ENCODE results near the gene PGPEP1.
"Not testable (repeated sequence)": the region's sequence is repeated elsewhere in the genome, so short reads cannot be mapped to it uniquely, and the experiment has no call there.

PGPEP1 gene

DNA sequence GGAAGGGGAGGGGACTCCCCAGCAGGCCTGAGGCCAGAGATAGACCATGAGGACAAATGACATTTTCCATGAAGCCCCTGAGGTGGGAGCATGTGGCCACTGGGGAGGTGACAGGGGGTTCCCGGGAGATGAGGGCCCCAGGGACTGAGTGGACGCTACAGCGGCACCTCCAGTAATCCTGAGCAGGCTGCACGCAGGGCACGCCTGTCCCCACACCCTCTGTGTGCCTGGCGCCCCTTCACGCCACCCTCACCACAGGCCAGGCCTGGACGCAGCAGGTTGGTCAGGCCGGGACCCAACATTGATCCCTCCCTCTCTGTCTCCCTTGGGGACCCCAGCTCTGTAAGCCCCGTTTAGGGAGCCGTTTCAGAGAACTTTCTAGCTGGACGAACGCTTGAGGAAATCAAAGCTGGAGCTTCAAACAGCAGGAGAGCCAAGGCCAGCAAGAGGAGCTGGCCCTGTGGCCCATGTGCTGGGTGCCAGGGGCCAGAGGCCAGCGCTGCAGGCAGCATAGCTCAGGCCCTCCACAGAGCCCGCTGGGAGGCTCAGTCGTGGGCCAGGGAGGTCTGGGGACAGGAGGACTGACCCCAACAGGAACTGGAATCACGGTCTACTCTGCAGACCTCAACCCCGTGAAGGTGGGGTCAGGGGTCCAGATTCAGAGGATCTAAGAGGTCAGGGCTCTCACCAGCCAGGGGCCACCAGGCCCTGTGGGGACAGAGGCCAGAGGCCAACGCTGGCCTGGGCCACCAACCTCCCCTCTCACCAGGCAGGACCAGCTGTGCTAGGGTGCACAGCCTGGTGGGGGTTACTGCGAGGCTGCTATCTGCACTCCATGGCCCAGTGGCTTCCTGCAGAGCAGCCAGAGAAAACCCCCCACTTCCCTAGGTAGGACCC is 32.1 kb upstream of the PGPEP1 start:
- in situ Hi-C loops (cut with MboI; ENCODE audit: low sequenced_read_pairs): no loop called here

DNA sequence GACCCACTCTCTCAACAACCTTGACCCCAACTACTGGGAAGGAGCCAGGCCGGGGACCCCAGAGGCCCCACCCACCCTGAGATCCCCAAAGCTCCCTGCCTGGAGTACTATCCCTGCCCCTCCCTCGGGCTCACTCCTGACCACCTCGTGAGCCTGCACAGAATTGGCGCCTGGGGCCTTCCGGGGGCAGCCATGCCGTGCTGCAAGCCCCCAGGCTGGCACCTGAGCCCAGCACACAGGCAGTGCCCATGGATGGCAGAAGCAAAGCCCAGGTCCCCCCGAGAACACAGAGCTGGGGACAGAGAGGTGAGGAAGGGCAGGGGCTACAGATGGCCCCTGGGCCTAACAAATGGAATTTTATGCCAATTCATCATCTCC is 31.5 kb upstream of the PGPEP1 start:
- in situ Hi-C loops (cut with MboI; ENCODE audit: low sequenced_read_pairs): no loop called here

DNA sequence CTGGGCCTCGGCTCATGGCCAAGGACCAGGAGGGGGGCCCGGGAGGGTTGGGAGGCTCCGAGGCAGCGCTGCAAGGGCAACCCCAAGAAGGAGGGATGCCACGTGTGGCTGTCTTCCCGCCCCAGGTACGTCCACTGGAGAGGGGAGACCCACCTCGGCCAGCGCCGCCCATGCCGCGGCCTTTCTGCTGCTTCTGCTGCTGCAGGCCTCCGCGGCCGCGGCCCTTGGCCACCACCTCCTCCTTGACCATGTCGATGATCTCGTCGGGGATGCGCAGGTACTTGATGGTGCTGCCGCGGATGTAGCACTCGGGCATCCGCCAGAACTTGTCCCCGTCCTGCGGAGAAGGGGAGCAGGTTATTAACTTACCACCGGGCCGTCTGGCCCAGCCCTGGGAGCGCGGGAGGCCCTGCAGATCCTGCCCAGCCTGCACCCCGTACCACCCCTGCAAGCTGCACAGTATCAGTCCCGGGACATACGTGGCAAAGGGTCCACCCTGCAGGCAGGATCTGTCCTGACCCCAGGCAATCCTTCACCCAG is 30.8 kb upstream of the PGPEP1 start:
- in situ Hi-C loops (cut with MboI; ENCODE audit: low sequenced_read_pairs): no loop called here

DNA sequence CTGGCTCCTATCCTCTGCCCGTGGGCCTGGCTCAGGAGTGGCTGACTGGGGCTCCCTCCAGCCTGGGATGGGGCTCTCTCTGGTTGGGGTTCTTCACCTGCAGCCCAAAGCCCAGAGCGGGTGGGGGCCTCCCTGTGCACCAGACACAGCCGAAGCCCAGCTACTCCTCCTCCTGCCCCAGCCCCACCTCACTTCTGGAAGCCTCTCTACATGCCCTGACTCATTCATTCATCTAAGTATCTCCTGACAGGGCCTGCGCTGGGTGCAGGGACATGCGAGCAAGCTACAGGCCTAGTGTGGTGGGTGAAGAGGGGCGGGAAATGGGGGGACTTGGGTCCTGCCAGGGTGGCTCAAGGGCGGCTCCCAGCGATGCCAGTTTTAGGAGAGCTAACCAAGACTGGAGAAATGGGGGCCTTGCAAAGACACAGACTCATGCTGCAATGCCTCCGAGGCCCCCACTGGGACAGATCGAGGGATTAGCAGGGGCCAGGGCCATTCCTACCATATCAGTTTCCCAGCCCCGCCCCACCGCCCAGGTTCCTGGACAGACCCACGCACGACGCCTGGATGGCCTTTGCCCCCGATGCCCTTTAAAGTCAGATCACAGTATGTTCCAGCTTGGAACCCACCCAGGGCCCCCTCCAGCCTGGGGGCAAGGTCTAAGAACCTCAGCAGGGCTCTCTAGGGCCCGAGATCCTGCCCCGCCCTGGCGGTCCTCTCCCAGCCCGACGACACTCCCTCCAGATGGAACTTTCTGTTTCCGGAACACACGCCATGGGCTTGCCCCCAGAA is 30.1 kb upstream of the PGPEP1 start:
- in situ Hi-C loops (cut with MboI; ENCODE audit: low sequenced_read_pairs): no loop called here

DNA sequence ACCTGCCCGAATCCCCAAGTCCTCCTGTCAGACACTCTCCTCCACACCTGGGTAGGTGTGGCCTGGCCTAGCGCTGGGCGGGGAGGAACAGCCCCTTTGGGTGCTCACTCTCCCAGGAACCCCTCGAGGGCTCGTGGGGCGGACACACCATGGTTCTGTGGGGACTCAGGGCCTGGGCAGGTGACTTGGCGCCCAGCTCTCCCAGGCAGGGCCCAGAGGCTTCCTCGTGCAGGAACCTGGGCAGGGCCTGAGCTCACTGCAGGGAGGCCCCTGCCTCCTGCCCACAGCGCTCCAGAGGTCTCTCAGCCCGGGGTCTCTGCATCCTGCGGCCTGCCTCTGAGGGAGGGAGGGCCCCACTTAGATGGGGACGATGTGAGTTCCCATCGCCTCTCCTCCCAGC is 29.4 kb upstream of the PGPEP1 start:
- in situ Hi-C loops (cut with MboI; ENCODE audit: low sequenced_read_pairs): no loop called here

DNA sequence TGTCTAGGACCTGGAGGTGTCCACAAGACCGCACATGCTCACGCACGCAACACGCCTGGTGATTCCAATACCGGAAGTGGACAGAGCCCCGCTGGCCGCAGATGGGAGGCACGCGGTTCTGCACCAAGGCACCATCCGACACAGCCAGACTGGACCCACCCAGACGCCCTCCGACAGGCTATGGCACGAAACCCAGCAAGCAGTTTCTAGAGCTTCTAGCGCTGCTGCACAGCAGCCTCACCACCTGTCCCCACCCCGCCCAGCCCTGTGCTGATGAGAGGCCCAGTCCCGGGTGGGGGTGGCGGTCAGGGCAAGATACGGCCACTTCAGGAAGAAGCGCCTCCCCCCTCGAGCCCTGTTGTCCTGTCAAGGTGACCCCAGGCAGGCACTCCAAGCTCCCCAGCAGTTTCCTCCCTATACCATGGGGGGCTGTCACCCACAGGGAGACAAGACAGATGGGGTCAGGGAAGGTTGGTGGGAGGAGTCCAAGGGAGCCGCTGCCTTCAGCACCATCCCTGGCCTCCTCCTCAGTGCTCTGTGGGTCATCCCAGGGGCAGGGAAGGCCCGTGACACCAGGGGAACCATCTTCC is 28.8 kb upstream of the PGPEP1 start:
- in situ Hi-C loops (cut with MboI; ENCODE audit: low sequenced_read_pairs): no loop called here

DNA sequence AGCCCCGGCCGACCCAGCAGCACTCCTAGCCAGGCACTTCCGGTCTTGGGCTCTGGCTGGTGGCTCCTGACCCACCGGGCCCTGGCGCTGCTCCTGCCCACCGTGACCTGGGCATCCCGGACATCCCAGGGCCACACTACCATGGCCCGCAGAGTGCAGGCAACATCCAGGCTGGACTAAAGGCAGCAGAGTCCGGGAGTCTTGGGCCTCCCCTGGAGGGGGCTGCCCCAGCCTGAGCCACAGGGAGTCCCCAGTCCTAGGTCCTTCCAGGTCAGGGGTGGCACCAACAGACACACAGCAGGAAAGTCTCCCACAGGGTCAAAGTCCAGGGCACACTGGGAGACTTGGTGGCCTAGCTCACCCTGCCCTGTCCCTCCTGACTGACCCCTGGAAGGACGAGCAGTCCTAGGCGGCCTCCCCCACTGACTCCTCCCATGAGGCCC is 28.3 kb upstream of the PGPEP1 start:
- in situ Hi-C loops (cut with MboI; ENCODE audit: low sequenced_read_pairs): no loop called here

DNA sequence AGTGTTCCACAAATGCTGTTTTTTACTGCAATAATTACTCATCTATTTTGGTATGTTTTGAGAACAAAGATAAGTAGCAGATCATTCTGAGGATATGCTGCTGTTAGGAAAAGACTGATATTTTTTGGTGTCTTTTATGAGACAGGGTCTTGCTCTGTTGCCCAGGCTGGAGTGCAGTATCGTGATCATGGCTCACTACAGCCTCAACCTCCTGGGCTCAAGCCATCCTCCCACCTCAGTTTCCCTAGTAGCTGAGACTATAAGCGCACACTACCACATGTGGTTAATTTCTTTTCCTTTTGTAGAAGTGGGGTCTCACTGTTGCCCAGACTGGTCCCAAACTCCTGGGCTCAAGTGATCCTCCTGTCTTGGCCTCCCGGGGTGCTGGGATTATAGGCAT is 27.0 kb upstream of the PGPEP1 start:
- in situ Hi-C loops (cut with MboI; ENCODE audit: low sequenced_read_pairs): no loop called here

DNA sequence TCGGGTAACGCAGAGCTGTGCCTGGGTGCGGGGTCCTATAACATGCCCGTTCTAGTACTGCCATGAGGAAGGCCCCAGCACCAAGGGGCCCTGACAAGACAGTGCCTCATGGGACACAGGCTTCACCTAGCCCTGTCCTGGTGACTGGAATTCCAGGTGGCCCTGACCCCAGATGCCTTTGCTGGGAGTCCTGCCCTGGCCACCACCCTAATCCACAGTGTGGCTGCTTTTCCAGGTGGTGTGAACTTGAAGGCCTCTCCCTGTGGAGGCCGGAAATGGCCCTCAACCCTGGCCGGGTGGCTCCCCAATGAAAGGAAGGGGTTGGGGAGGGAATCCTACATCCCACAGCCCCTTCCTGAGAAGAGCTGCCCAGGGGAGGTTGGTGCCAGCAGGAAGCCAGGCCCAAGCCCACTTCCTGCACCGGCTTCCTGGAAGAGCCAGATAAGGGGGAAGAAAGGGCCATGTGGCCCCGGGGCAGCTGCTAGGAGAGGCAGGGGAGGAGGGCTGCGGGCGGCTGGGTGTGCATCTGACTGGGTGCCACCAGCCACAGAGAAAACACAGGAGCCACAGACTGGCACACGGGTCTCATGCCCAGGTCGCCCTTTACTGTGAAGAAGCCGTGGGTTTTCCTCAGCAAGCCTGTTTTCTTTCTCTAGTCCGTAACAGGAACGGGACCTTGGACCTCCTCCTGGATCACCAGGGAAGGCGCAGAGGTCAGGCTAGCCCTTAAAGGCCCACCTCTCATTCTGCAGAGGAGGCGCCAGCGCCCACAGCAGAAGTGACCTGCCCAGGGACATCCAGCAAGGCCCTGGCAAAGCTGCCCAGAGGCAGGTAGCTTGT is 22.2 kb upstream of the PGPEP1 start:
- in situ Hi-C loops (cut with MboI; ENCODE audit: low sequenced_read_pairs): no loop called here

DNA sequence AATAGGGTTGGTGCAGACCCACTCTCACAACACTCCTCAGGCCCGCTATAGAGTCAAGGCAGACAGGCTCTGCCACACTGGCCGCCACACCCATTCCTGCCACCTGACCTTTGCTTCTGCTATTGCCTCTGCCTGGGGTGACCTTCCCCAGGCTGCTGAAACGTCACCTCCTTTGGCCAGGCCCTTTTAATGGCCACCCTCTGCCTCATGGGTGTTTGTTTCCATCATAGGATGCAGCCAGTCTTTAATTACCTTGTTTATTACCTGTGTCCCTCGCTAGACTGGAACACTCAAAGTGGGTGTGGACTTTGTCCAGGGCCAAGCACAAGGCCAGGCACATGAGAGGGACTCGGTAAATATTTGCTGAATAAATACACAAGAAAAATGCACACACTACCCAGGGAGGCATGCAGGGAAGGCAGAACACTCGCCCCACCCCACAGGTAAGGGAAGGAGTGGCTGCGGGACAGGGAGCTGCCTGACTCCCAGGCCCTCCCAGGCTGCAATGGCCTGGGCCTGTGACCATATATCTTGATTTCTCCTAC is 20.7 kb upstream of the PGPEP1 start:
- in situ Hi-C loops (cut with MboI; ENCODE audit: low sequenced_read_pairs): no loop called here

DNA sequence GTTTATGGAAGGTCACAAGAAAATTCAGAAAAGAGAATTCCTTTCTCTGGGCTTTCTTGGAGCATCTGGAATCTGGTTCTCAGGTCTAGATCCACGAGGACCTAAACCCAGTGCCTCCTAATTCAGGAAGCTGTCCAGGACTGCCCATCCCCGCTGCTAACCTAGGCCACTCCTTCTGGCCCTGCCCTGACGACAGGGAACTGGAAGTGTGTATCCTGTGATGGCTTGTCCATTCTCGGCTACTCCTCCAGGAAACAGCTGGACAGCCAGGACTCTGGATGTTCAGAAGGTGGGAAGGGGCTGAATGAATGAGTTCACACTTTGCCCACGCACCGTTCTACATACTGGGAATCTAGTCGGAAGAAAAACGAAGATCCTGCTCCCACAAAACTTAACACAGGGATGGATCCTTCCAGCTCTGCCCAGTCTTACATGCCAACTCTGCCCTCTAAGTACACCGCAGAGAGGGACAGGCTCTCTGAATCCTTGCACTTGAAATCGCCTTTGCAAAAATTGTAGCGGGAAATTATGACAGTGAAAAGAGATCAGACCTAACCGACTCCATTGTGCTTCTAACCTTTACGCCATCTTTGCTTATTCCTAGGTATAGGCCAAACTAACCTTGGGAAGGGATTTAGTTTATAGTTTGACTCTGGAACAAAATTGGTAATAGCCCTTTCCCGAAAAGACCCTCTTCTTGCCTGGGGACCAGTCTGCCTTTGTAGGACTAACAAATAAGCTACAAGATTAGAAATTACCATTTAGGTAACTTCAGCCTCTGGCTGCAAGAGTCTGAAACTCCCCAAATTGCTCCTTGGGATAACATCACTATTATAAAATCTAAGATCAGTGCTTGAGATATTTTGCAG is 19.3 kb upstream of the PGPEP1 start:
- in situ Hi-C loops (cut with MboI; ENCODE audit: low sequenced_read_pairs): no loop called here

DNA sequence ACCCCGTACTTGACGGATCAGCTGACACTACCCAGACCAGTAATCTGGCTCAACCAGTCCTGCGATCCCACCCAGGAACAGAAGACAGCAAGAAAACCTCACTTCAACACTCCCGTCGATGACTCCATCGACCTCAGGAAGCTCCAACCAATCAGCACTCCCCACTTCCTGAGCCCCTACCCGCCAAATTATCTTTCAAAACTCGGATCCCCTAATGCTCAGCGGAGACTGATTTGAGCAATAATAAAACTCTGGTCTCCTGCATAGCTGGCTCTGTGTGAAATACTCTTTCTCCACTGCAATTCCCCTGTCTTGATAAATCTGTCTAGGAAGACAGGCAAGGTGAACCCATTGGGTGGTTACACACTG is 18.7 kb upstream of the PGPEP1 start:
- in situ Hi-C loops (cut with MboI; ENCODE audit: low sequenced_read_pairs): no loop called here

DNA sequence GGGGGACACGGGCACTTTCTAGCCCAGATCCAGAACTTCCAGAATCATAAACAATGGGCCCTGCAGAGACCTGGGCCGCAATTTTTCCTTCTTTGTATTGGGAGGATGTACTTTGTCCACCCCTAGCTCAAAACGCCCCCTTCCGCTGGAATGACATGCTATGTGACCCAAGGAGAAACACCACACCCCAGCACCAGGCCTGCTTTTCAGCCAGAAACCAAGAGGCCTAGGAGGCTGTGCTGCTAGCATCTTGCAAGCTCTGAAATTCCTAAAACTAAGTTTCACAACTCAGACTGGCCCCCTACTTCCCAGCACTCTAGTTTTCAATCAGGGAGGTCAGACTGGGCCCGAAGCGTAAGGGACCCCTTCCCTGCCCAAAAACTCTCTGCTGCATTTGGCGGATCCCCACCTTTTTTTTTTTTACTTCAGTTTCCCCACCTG is 18.1 kb upstream of the PGPEP1 start:
- in situ Hi-C loops (cut with MboI; ENCODE audit: low sequenced_read_pairs): no loop called here

DNA sequence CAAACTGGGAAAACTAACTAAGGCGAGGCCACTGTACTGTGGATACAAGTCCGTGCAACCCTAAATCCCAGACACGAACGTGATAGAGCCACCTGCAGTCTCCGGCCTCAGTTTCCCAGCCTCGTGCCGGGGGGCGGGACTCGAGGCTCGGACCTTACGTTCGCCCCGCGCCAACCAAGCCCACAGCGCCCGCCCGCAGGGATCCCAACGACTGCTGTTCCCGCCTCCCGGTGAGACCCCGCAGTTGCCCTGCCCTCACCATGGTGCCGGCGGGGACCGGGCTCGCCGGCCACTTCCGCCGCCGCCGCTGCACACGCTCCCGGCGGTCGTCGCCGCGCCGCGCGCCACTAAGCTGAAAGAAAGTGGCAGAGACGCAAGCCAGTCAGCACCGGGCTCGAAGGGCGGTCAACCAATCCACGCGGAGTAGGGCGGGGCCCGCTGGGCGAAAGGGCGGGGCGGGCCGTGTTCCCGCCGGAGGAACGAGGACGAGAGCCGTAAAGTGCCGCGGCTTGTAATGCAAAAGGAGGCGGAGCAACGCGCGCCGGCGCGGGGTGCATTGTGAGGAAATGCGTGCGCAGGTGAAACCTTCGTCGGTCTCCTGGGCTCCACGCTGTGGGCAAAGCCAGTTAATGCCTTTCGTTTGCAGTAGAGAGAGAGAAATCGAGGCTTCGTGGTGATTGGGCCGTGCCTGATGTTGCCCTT is 17.5 kb upstream of the PGPEP1 start, which contains the start of gene LSM4:
LSM4 (minus strand) TSS at position 318 of the 702 bp plus-strand sequence; CDS start at position 262, 56 bp downstream.
- in situ Hi-C loops (cut with MboI; ENCODE audit: low sequenced_read_pairs): no loop called here

DNA sequence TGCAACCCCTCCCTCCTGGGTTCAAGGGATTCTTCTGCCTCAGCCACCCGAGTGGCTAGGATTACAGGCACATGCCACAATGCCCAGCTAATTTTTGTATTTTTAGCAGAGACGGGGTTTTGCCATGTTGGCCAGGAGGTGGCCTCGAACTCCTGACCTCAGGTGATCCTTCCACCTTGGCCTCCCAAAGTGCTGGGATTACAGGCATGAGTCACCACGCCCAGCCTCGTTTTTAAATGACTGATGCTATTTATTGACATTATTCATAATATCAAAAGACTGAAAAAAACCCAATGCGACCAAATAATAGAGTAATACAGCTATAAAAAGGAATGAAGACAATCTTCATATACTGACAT is 16.0 kb upstream of the PGPEP1 start:
- in situ Hi-C loops (cut with MboI; ENCODE audit: low sequenced_read_pairs): not testable (repeated sequence)

DNA sequence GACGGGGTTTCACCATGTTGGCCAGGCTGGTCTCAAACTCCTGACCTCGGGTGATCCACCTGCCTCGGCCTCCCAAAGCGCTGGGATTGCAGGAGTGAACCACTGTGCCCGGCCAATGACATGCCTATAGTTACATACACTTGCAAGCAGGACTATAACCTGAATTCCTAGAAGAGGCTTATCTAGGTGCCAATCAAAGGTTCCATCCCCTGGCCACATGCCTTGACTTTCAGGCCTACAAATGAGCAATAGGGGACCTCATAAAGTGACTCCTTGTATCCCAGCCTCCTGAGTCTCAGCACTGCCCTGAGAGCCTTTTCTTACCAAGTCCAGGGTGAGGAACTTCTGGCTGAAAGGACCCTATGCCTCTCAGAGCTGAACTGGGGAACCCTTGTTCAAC is 13.6 kb upstream of the PGPEP1 start:
- in situ Hi-C loops (cut with MboI; ENCODE audit: low sequenced_read_pairs): no loop called here

DNA sequence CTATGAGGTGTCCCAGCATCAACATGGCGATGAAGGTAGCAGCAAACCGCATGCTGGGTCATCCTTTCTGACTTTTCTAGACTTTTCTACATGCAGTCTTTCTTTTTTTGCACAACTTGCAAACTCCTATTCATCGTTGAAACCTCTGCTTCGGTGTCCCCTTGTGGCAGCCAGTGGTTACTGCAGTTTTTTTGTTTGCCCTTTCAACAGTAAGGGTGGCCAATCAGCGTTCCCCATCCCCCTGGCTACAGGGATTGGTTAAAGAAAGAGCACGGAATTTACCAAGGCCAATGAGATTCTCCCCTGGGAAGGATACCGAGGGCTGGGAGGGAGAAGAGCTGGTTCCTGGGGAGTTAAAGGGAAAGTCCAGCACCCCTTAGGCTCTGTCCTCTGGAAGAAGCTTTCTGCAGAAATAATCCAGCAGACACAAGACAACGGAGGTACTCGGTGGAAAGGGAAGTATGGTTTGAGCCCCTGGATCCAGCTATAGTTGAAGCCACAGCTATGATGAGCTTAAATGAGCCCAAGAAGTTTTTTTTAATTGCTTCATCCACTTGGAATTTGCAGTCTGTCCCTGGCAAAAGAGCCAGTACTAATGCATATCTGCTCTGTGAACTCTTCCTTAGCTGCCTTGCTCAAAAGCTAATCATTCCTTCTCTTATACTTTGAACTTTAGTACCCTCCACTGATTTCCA is 11.9 kb upstream of the PGPEP1 start:
- in situ Hi-C loops (cut with MboI; ENCODE audit: low sequenced_read_pairs): no loop called here

DNA sequence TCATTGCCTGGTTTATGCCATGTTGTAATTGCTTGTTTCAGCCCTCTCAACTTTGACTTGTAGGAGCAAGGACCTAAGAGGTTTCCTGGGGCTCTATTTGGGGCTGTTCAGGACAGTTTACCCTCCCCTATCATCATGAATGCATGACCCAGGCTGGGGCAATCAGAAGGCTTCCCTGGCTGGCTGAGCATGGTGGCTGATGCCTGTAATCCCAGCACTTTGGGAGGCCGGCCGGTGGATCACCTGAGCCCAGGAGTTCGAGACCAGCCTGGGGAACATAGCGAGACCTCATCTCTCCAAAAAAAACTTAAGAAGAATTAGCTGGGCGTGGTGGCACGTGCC is 11.4 kb upstream of the PGPEP1 start:
- in situ Hi-C loops (cut with MboI; ENCODE audit: low sequenced_read_pairs): no loop called here

All from hTERT RPE-1 (cell line).